GM19467 (cell line): ENCODE measurements around the gene TNFRSF14.

ENCODE experiments used
- ATAC-seq: cut with Tn5 transposase; IDR thresholded peaks from one replicate; pipeline ENCODE4 v1.9.1; 2021; ENCODE audit warnings: mild to moderate bottlenecking, moderate library complexity; ENCODE audit not compliant: unreplicated experiment

TNFRSF14 gene

DNA sequence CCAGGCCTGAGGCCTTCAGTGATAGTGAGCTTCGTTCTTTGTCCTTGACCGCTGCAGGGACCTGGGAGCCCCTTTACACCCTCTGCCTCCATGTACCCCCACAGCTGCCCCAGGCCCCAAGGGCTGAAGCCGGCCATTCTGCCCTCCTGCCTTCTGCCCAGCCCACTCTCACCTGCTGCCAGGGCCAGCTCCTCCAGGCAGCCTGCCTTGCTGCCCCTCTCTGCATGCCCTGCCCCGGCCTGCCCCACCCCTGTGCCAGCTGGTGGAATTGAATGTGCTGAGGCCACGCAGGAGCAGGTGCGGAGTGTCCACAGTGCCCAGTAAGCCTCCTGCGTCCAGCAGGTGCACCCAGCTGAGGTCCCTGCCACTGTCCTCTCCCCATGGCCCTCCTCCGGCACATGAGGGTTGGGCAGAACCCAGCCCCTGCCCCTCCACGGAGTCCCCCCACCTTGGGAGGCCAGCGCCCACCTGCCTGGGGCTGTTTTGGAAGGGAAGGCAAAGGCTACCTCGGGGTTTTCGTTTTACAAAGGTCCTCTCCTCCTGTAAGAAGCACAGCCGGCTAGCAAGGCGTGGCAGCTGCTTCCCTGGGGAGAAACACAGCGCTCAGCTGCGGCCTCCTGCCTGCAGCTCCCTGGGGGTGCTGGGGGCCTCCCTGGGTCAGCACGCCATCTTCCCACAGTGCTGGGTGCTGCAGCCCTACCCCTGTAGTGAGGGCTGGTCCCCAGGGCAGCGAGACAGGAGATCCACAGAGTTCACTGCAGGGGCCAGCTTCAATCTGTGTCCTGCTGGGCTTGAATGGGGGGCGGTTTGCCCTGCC, 55.7 kb downstream of the TNFRSF14 start:
- ATAC-seq: no peak

DNA sequence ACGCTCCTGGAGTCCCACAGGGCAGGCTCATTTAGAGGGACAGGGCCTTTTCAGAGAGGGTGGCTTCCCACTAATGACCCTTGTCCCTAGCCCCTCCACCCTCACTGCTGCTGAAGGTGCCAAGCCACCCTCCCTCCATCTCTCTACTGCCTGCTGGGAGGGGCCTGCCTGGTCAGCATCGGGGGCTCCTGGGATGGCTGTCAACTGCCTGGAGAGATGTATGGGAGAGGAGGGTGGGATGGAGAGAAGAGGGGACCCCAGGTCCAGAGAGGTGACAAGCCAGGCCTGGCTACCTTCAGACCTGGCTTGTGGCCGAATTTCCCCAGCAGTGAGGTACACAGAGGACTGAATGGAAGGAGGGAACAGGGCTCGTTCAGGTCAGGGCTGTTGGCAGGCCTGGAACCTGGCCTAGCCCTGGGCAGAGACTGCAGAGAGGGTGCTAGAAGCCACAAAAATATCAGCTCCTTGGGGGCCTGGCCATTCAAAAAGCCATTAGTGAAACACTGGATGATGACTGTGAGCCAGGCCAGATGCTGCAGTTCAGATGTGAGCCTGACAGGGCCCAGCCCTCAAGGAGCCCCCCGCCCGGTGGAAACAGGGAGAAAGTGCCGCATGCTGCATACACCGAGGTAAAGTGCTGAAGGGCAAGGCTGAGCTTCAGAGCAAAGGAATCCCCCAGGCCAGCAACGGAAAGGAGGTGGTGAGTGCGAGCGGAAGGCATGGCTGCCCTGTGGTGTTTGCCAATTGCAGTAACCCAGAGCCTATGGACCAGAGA, 56.6 kb downstream of the TNFRSF14 start:
- ATAC-seq: no peak
